ENCODE data around the gene HSD17B4. TPM values are rescaled to one million over a fixed set of nuclear protein-coding genes. Genes with fewer than 3 reads are reported as not detected.
A peak's percentile ranks its signal among the peaks of the same experiment; 100 is the strongest.

Gene HSD17B4
- total and polyA plus RNA-seq, 9 donors, result 54.6 to 208 (median 129) TPM

DNA sequence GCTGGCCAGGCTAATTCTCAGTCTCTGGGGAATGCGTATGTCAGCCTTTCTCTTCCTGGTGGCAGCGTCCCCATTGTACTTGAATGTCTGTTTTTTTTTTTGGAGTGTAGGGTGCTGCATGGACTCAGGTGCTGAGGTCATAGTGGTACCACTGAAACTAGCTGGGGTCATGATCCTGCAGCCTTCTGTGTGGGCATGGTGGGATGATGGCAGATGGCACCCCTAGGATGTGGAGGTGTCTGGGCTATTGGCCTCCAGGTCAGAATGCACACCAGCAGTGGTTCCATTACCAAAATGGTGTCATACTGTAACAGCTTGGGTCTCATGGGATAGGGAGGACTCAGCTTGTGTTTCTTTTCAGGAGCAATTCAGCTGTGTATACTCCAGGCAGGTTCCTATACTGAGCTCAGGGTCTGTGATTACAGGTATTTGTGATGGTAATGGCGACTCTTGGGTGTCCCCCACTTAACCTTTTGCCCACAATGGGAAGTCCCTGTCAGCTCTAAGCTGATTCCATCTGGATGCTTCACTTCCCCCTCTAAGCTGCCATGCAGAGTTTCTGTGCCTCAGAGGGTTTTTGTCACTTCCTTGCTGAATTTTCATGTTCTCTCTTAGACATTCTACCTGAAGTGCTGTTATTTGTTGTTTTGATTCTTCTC is 17.9 kb downstream of the HSD17B4 start:
- TF ChIP-seq EP300 (IDR thresholded peaks at IDR 0.05) (no peak), POLR2A (IDR thresholded peaks at IDR 0.05) (no peak)
- TF ChIP-seq, protein P1, sequence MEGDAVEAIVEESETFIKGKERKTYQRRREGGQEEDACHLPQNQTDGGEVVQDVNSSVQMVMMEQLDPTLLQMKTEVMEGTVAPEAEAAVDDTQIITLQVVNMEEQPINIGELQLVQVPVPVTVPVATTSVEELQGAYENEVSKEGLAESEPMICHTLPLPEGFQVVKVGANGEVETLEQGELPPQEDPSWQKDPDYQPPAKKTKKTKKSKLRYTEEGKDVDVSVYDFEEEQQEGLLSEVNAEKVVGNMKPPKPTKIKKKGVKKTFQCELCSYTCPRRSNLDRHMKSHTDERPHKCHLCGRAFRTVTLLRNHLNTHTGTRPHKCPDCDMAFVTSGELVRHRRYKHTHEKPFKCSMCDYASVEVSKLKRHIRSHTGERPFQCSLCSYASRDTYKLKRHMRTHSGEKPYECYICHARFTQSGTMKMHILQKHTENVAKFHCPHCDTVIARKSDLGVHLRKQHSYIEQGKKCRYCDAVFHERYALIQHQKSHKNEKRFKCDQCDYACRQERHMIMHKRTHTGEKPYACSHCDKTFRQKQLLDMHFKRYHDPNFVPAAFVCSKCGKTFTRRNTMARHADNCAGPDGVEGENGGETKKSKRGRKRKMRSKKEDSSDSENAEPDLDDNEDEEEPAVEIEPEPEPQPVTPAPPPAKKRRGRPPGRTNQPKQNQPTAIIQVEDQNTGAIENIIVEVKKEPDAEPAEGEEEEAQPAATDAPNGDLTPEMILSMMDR (IDR thresholded peaks at IDR 0.05), result no peak
- no peak overlapping the region for H3K4me3 ChIP-seq
- H3K27ac ChIP-seq, result no peak overlapping the region
- DNase-seq, result no peak
- 93 to 96% (median 95%) methylated on average over 3 of the region's 3 CpGs for WGBS, 3 donors
- H3K9me3 ChIP-seq, result peaks cover 0 to 4% of the 10 kb centered on the region in 2 donors
- intact Hi-C loops (cut with DNase I), result no loop called here
- no peaks in the 10 kb centered on the region for H3K4me1 ChIP-seq (ENCODE audit: insufficient read depth)
- H3K36me3 ChIP-seq, result no peaks in the 10 kb centered on the region
- no peaks in the 10 kb centered on the region for H3K27me3 ChIP-seq

DNA sequence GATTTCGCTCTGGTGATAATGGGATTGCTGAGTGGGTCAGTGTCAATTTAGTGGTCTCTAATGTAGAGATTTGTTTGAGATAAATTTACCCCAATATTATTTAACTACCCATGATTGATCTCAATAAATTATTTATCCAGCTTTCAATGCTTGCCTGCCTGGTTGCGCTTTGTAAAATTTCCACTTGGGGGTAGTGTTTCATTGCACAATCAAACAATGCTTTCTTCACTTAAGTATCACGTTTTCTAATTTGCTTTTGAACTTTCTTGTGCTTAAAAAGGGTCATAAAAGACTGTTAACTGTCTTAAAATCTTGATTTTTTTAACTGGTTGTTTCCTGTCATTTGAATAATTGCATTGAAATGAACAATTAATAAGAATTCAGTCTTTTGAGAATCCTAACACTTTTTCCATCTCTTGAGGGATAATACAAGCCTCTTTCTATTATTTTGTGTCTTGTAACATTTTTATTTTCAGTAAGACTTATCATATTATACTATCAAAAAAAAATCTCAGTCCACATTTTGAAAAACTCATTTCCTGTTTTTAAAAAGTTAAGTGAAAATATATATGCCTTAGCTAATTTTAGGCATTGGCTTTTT is 18.7 kb downstream of the HSD17B4 start:
- DNase-seq, result no peak
- Histone ChIP-seq H3K27me3 (no peaks in the 10 kb centered on the region), H3K27ac (no peak overlapping the region), H3K4me1 (ENCODE audit: insufficient read depth) (no peaks in the 10 kb centered on the region), H3K9me3 (peaks cover 0 to 4% of the 10 kb centered on the region in 2 donors), H3K4me3 (no peak overlapping the region), H3K36me3 (no peaks in the 10 kb centered on the region)
- TF ChIP-seq, protein P1 (IDR thresholded peaks at IDR 0.05), result peak in 1 of 3 donors; percentile 7
- TF ChIP-seq EP300 (IDR thresholded peaks at IDR 0.05), result no peak
- WGBS, 3 donors, result 59 to 65% (median 63%) methylated on average over 3 of the region's 3 CpGs
- intact Hi-C loops (cut with DNase I), result no loop called here

DNA sequence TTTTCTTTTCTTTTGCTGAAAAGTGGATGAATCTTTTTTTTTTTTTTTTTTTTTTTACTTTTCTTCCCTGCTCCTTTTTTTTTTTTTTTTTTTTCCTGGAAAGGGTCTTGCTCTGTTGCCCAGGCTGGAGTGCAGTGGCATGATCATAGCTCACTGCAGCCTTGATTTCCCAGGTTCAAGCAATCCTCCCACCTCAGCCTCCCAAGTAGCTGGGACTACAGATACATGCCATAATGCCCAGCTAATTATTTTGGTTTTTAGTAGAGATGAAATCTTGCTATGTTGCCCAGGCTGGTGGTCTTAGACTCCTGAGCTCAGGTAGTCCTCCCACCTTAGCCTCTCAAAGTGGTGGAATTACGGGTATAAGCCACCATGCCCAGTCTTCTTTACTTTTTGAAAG is 20.9 kb downstream of the HSD17B4 start:
- H3K9me3 ChIP-seq, result peaks cover 0 to 4% of the 10 kb centered on the region in 2 donors
- H3K27me3 ChIP-seq, result no peaks in the 10 kb centered on the region
- H3K4me3 ChIP-seq, result no peak overlapping the region
- no peak for DNase-seq
- intact Hi-C loops (cut with DNase I), result no loop called here
- no peak overlapping the region for H3K27ac ChIP-seq
- no peaks in the 10 kb centered on the region for H3K36me3 ChIP-seq
- 95 to 100% (median 100%) methylated on average over 1 of the region's 1 CpG for WGBS, 3 donors
- TF ChIP-seq EP300 (IDR thresholded peaks at IDR 0.05) (no peak), POLR2A (IDR thresholded peaks at IDR 0.05) (no peak)
- TF ChIP-seq, protein P1 (IDR thresholded peaks at IDR 0.05), result no peak
- H3K4me1 ChIP-seq (ENCODE audit: insufficient read depth), result no peaks in the 10 kb centered on the region

DNA sequence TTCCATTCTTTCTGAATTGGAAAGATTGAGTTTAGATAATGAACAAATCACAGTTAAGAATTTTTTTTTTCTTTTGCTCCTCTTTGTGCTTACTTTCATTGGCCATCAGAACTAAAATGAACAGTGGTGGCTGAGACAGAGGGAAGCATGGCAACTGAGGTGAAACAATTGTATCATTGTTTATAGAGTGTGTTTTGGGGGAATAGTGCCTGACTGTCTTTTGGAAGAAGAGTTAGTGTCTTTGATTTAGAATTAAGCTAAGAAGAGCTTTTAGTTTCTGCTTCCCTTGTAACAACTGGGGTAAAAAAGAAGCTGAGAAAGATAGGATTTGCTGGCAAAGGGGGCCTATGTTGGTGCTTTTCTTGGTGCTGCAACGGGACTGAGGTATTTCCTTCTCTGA is 24.0 kb downstream of the HSD17B4 start:
- TF ChIP-seq EP300 (IDR thresholded peaks at IDR 0.05), result no peak
- TF ChIP-seq POLR2A (IDR thresholded peaks at IDR 0.05), result no peak
- TF ChIP-seq, protein P1 (IDR thresholded peaks at IDR 0.05), result no peak
- Histone ChIP-seq H3K4me1 (ENCODE audit: insufficient read depth) (no peaks in the 10 kb centered on the region), H3K9me3 (no peaks in the 10 kb centered on the region), H3K4me3 (no peak overlapping the region), H3K27ac (no peak overlapping the region), H3K36me3 (no peaks in the 10 kb centered on the region), H3K27me3 (no peaks in the 10 kb centered on the region)
- no peak for DNase-seq
- 84 to 91% (median 89%) methylated on average over 1 of the region's 1 CpG for WGBS, 3 donors
- intact Hi-C loops (cut with DNase I), result no loop called here

All from ovary (tissue), 9 donors.